CD14-positive monocyte (primary cell): ENCODE measurements around the gene GPC6. TPM values are rescaled to one million over a fixed set of nuclear protein-coding genes. Genes with fewer than 3 reads are reported as not detected.

ENCODE experiments used
- DNase-seq, 3 donors: peaks; one replicate each; pipeline ENCODE4 v3.0.0-alpha.2; 2011 to 2022
- H2AFZ ChIP-seq: 2 replicates; pipeline ENCODE4 v1.6.0; 2012; ENCODE audit warnings: mild to moderate bottlenecking, low read depth, low read length, inconsistent platforms; ENCODE audit not compliant: insufficient read depth, poor library complexity, severe bottlenecking
- H3K27ac ChIP-seq, 2 donors: 1 replicate in 1 of 2; 2 replicates in 1 of 2; pipeline ENCODE4 v1.5.1; 2012 to 2013; ENCODE audit warnings: low read length in 2 of 2, control low read depth in 1 of 2, inconsistent platforms in 1 of 2, low read depth in 1 of 2, mild to moderate bottlenecking in 1 of 2
- H3K27me3 ChIP-seq, 2 donors: one replicate each; pipeline versions ENCODE4 v1.6.0 to v1.6.1; 2011 to 2013; ENCODE audit warnings: low read length in 2 of 2; ENCODE audit not compliant: control insufficient read depth in 2 of 2, insufficient read depth in 2 of 2
- H3K36me3 ChIP-seq, 2 donors: replicated peaks in 1 of 2; 1 replicate in 1 of 2; 2 replicates in 1 of 2; pipeline versions ENCODE4 v1.5.1 to v1.6.1; 2012 to 2013; ENCODE audit warnings: low read length in 2 of 2, control low read depth in 1 of 2, inconsistent platforms in 1 of 2, mild to moderate bottlenecking in 1 of 2; ENCODE audit not compliant: insufficient read depth in 2 of 2, control insufficient read depth in 1 of 2
- H3K4me1 ChIP-seq, 2 donors: 1 replicate in 1 of 2; 2 replicates in 1 of 2; pipeline versions ENCODE4 v1.5.1 to v1.6.1; 2012 to 2013; ENCODE audit warnings: low read length in 2 of 2, control low read depth in 1 of 2, inconsistent platforms in 1 of 2, mild to moderate bottlenecking in 1 of 2, moderate library complexity in 1 of 2; ENCODE audit not compliant: insufficient read depth in 2 of 2, control insufficient read depth in 1 of 2
- H3K4me2 ChIP-seq: replicated peaks from 2 replicates; pipeline ENCODE3; 2012; ENCODE audit warnings: low read length, moderate library complexity, mild to moderate bottlenecking; ENCODE audit not compliant: poor library complexity, severe bottlenecking; ENCODE audit errors: extremely low read depth
- H3K4me3 ChIP-seq, 3 experiments: fragments of 200-600 bp in 1 of 3; sonication (generic) in 1 of 3; replicated peaks in 1 of 3; 1 replicate in 2 of 3; 2 replicates in 1 of 3; pipeline ENCODE4 v1.5.1; 2011 to 2013; ENCODE audit warnings: low read length in 3 of 3, mild to moderate bottlenecking in 3 of 3, control low read depth in 2 of 3, low read depth in 2 of 3, inconsistent platforms in 1 of 3, moderate library complexity in 1 of 3
- H3K79me2 ChIP-seq: 2 replicates; pipeline ENCODE4 v1.6.0; 2012; ENCODE audit warnings: mild to moderate bottlenecking, control low read depth, inconsistent platforms, low read length, moderate library complexity; ENCODE audit not compliant: insufficient read depth
- H3K9ac ChIP-seq: 2 replicates; pipeline ENCODE4 v1.6.0; 2017; ENCODE audit warnings: low read length, mild to moderate bottlenecking; ENCODE audit not compliant: insufficient read depth, poor library complexity, severe bottlenecking
- H3K9me3 ChIP-seq, 2 donors: replicated peaks in 1 of 2; 1 replicate in 1 of 2; 2 replicates in 1 of 2; pipeline versions ENCODE4 v1.5.1 to v1.6.1; 2012 to 2013; ENCODE audit warnings: low read length in 2 of 2, control low read depth in 1 of 2; ENCODE audit not compliant: control insufficient read depth in 1 of 2, insufficient read depth in 1 of 2
- H4K20me1 ChIP-seq: 2 replicates; pipeline ENCODE4 v1.6.0; 2012; ENCODE audit warnings: mild to moderate bottlenecking, low read length, control low read depth, moderate library complexity; ENCODE audit not compliant: insufficient read depth
- H3K27ac Mint-ChIP-seq, 7 donors: one replicate each; pipeline ENCODE4 v1.8.0; 2020; ENCODE audit warnings: mild to moderate bottlenecking in 7 of 7, mixed read lengths in 7 of 7, moderate library complexity in 6 of 7, inconsistent platforms in 2 of 7
- H3K27me3 Mint-ChIP-seq, 3 donors: one replicate each; pipeline ENCODE4 v1.8.0; 2021 to 2022; ENCODE audit warnings: low read depth in 3 of 3, mild to moderate bottlenecking in 3 of 3, mixed read lengths in 3 of 3, moderate library complexity in 3 of 3, inconsistent platforms in 1 of 3
- H3K36me3 Mint-ChIP-seq, 2 donors: one replicate each; pipeline ENCODE4 v1.8.0; 2020; ENCODE audit warnings: mixed read lengths in 2 of 2, inconsistent platforms in 1 of 2, mild to moderate bottlenecking in 1 of 2
- H3K4me1 Mint-ChIP-seq: one replicate; pipeline ENCODE4 v1.8.0; 2020; ENCODE audit warnings: mild to moderate bottlenecking, mixed read lengths
- H3K4me3 Mint-ChIP-seq, 2 donors: one replicate each; pipeline ENCODE4 v1.8.0; 2020; ENCODE audit warnings: mild to moderate bottlenecking in 2 of 2, mixed read lengths in 2 of 2, moderate library complexity in 1 of 2
- H3K9me3 Mint-ChIP-seq, 7 donors: one replicate each; pipeline ENCODE4 v1.8.0; 2020 to 2022; ENCODE audit warnings: mixed read lengths in 7 of 7, mild to moderate bottlenecking in 6 of 7, moderate library complexity in 6 of 7, inconsistent platforms in 2 of 7
- WGBS: methylation state at CpG from one replicate; pipeline ENCODE4 v1.1.5; 2013; ENCODE audit warnings: missing lambda C conversion rate; ENCODE audit not compliant: insufficient coverage; 5-methylcytosine and 5-hydroxymethylcytosine counted together
- intact Hi-C, 2 donors: fragments of 100-400 bp; cut with micrococcal nuclease; formaldehyde crosslinking; loops; one replicate each; pipeline versions ENCODE4 v1.15.0 to v1.15.1; 2023
- polyA plus RNA-seq, 3 donors: library from polyadenylated mRNA; depleted of rRNA in 1 of 3; unstranded in 2 of 3; stranded (reverse) in 1 of 3; fragments of 300-500 nt in 2 of 3; fragments of >200 nt in 1 of 3; fragmentation: Illumina TruSeq in 2 of 3; gene quantifications; 1 replicate in 2 of 3; 2 replicates in 1 of 3; pipeline ENCODE4 v1.2.3, GENCODE V29; 2012 to 2021
- TF ChIP-seq, protein P1 (sequence below): fragments of 200-600 bp; IDR thresholded peaks from one replicate; pipeline ENCODE4 v1.8.0; 2022; ENCODE audit warnings: antibody characterized with exemption, mild to moderate bottlenecking

The GPC6 gene
- polyA plus RNA-seq, 3 donors: not detected

DNA sequence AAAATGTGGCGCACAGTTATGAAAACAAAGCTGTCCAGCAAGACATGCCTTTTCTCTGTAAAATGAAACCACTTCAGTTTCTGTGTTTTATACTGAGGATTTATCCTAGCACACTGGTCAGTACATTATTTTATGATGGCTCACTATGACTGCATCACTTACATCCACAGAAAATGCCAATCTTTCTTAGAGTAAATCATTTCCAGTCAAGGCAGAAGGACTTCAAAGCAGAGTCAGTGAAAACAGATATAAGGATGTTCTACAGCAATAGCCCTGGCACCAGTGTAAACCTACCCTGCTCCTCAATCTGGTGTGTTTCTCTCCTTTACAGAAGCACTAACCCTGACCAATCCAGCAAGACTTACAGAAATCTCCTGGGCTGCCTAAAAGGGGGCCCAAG is 473.5 kb downstream of the GPC6 start:
- Mint-ChIP-seq H3K4me1 (no peaks in the 10 kb centered on the region), H3K9me3 (peaks cover 0 to 10% (median 7%) of the 10 kb centered on the region in 7 donors), H3K36me3 (no peaks in the 10 kb centered on the region), H3K27ac (no peak overlapping the region), H3K4me3 (no peak overlapping the region), H3K27me3 (no peaks in the 10 kb centered on the region)
- TF ChIP-seq, protein P1, sequence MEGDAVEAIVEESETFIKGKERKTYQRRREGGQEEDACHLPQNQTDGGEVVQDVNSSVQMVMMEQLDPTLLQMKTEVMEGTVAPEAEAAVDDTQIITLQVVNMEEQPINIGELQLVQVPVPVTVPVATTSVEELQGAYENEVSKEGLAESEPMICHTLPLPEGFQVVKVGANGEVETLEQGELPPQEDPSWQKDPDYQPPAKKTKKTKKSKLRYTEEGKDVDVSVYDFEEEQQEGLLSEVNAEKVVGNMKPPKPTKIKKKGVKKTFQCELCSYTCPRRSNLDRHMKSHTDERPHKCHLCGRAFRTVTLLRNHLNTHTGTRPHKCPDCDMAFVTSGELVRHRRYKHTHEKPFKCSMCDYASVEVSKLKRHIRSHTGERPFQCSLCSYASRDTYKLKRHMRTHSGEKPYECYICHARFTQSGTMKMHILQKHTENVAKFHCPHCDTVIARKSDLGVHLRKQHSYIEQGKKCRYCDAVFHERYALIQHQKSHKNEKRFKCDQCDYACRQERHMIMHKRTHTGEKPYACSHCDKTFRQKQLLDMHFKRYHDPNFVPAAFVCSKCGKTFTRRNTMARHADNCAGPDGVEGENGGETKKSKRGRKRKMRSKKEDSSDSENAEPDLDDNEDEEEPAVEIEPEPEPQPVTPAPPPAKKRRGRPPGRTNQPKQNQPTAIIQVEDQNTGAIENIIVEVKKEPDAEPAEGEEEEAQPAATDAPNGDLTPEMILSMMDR: no peak
- no peak overlapping the region for H3K4me3 ChIP-seq
- no peak overlapping the region for H3K27ac ChIP-seq
- H3K9me3 ChIP-seq: peaks cover 0 to 6% of the 10 kb centered on the region in 2 donors
- H3K4me2 ChIP-seq: no peak overlapping the region
- no peaks in the 10 kb centered on the region for H3K79me2 ChIP-seq
- DNase-seq: no peak
- H3K4me1 ChIP-seq: no peaks in the 10 kb centered on the region
- intact Hi-C loops: no loop called here
- H2AFZ ChIP-seq: no peak overlapping the region
- H4K20me1 ChIP-seq: no peaks in the 10 kb centered on the region
- WGBS: no CpG with 5 or more reads among the region's 1 CpG
- H3K27me3 ChIP-seq: no peaks in the 10 kb centered on the region
- H3K9ac ChIP-seq: no peak overlapping the region
- no peaks in the 10 kb centered on the region for H3K36me3 ChIP-seq

DNA sequence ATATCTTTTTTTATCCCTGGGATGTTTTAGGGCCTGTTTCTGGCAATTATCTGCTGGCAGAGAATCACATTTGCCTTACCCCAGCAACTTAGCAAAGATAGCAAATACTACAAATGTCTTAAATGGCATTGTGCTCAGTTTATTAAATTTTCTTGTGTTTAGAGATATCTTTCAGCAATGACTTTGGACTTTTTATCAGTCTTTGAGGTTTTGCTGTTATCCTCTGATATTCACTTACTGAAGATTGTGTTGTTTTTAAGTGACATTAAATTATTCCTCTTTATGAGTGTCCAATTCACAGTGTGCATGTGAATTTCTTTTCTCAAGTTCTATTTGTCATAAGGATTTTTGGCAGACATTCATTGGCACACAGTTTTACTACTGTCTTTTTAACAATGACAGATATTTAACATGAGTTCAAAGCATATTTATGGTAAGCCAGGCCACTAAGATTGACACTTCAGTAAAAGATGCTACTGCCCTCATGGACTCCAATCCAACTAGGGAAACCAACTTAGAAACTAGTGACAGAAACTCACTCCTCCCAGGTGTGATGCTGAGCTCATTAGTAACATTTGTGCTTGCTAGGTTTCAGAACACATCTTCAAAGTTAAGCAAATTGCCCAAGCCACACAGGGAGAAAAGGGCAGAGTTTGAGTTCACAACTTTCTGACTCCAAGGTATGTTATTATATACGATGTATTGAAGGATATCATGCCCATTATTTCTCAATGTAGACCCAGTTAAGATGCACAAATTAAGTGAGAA is 481.9 kb downstream of the GPC6 start:
- H4K20me1 ChIP-seq: no peaks in the 10 kb centered on the region
- H3K27me3 Mint-ChIP-seq: no peaks in the 10 kb centered on the region
- no peaks in the 10 kb centered on the region for H3K36me3 ChIP-seq
- no peaks in the 10 kb centered on the region for H3K36me3 Mint-ChIP-seq
- H3K27ac Mint-ChIP-seq: no peak overlapping the region
- no peak overlapping the region for H2AFZ ChIP-seq
- H3K4me3 Mint-ChIP-seq: no peak overlapping the region
- H3K4me3 ChIP-seq: no peak overlapping the region
- H3K79me2 ChIP-seq: no peaks in the 10 kb centered on the region
- peaks cover 0 to 5% (median 2%) of the 10 kb centered on the region in 7 donors for H3K9me3 Mint-ChIP-seq
- no peak overlapping the region for H3K27ac ChIP-seq
- intact Hi-C loops: no loop called here
- no peaks in the 10 kb centered on the region for H3K4me1 Mint-ChIP-seq
- no peak overlapping the region for H3K4me2 ChIP-seq
- DNase-seq: no peak
- WGBS: no CpG with 5 or more reads among the region's 1 CpG
- no peak overlapping the region for H3K9ac ChIP-seq
- no peaks in the 10 kb centered on the region for H3K9me3 ChIP-seq
- no peaks in the 10 kb centered on the region for H3K27me3 ChIP-seq
- no peaks in the 10 kb centered on the region for H3K4me1 ChIP-seq
- TF ChIP-seq, protein P1: no peak
